Ovary (tissue), 9 donors: ENCODE measurements around the gene PLA2G4D. TPM values are rescaled to one million over a fixed set of nuclear protein-coding genes. Genes with fewer than 3 reads are reported as not detected.

ENCODE experiments used
- DNase-seq, 5 donors: peaks; one replicate each; pipeline ENCODE4 v3.0.0-alpha.2; 2019 to 2020
- H3K27ac ChIP-seq, 2 donors: fragments of 200-600 bp; one replicate each; pipeline versions ENCODE4 v1.5.1 to v1.8.0; 2019 to 2022
- H3K27me3 ChIP-seq: fragments of 200-600 bp; one replicate; pipeline ENCODE4 v1.8.0; 2022
- H3K36me3 ChIP-seq: fragments of 200-600 bp; sonication (generic); one replicate; pipeline ENCODE4 v1.5.1; 2019
- H3K4me1 ChIP-seq: one replicate; pipeline ENCODE4 v1.8.1; 2013; ENCODE audit warnings: mild to moderate bottlenecking, moderate library complexity; ENCODE audit not compliant: insufficient read depth
- H3K4me3 ChIP-seq: fragments of 200-600 bp; sonication (generic); one replicate; pipeline ENCODE4 v1.5.1; 2017
- H3K9me3 ChIP-seq, 2 donors: fragments of 200-600 bp in 1 of 2; sonication (generic) in 1 of 2; one replicate each; pipeline versions ENCODE4 v1.5.1 to v1.8.1; 2013 to 2019; ENCODE audit warnings: mild to moderate bottlenecking in 1 of 2, moderate library complexity in 1 of 2
- EP300 ChIP-seq: sonication (generic); formaldehyde crosslinking; IDR thresholded peaks from one replicate; pipeline ENCODE4 v1.6.1; 2017; ENCODE audit warnings: antibody characterized with exemption
- POLR2A ChIP-seq: fragments of 450-650 bp; IDR thresholded peaks from one replicate; pipeline ENCODE4 v1.6.1; 2017; ENCODE audit warnings: antibody characterized with exemption, mild to moderate bottlenecking, moderate library complexity
- WGBS, 3 donors: extraction: QIAGEN DNeasy Blood & Tissue Kit in 1 of 3; methylation state at CpG; one replicate each; pipeline versions ENCODE4 v1.1.5 to v1.1.7; 2013 to 2017; 5-methylcytosine and 5-hydroxymethylcytosine counted together
- intact Hi-C, 4 donors: fragments of 100-400 bp; cut with DNase I; formaldehyde crosslinking; loops; one replicate each; pipeline versions ENCODE4 v1.11.0 to v1.15.1; 2022 to 2023
- polyA plus RNA-seq, 2 donors: library from polyadenylated mRNA; stranded (reverse); fragments of 200-250 nt in 1 of 2; fragments of 350-450 nt in 1 of 2; fragmentation: Illumina TruSeq in 1 of 2; extraction: RNeasy Lipid Tissue Mini Kit (QIAGEN cat#74804) in 1 of 2; gene quantifications; one replicate each; pipeline ENCODE4 v1.2.3, GENCODE V29; 2013 to 2014
- total RNA-seq, 7 donors: library from RNA; depleted of rRNA in 2 of 7; stranded (reverse); fragments of >200 nt in 2 of 7; fragmentation: NEBNext Ultra II Directional in 3 of 7; extraction: Animal tissue kit (Norgen Biotek cat#: 25700) in 3 of 7; gene quantifications; one replicate each; pipeline versions ENCODE4 v1.1.0 to v1.2.4, GENCODE V29; 2016 to 2023
- TF ChIP-seq, protein P1 (sequence below), 3 donors: fragments of 450-650 bp in 2 of 3; fragments of 200-600 bp in 1 of 3; IDR thresholded peaks; one replicate each; pipeline versions ENCODE4 v1.5.1 to v1.8.0; 2016 to 2022; ENCODE audit warnings: antibody characterized with exemption in 3 of 3, mild to moderate bottlenecking in 1 of 3
- donor health status: DM: no; HTN: no; CAD: no; lungs with moderate emphysema.
- donor health status: DM: no; HTN: no; CAD: no.
- donor health status: Bipolar disorder and iron deficiency.
- donor health status: DM: yes; HTN: yes; CAD: no.
- donor health status: DM: no; HTN: no; CAD: no.
- donor health status: DM: yes; HTN: yes; CAD: no.

PLA2G4D gene
- total and polyA plus RNA-seq, 9 donors: 0.11 to 0.12 TPM; not detected in 7

GRCh38 chr15:42021593-42021992 is 72.8 kb downstream of the PLA2G4D start:
- 84 to 88% (median 88%) methylated on average over 5 of the region's 5 CpGs for WGBS, 3 donors
- Histone ChIP-seq H3K4me3 (no peak overlapping the region), H3K36me3 (no peaks in the 10 kb centered on the region), H3K4me1 (no peaks in the 10 kb centered on the region), H3K27me3 (no peaks in the 10 kb centered on the region), H3K9me3 (no peaks in the 10 kb centered on the region), H3K27ac (no peak overlapping the region)
- intact Hi-C loops: no loop called here
- no peak for DNase-seq
- TF ChIP-seq EP300 (no peak), POLR2A (no peak)
- TF ChIP-seq, protein P1, sequence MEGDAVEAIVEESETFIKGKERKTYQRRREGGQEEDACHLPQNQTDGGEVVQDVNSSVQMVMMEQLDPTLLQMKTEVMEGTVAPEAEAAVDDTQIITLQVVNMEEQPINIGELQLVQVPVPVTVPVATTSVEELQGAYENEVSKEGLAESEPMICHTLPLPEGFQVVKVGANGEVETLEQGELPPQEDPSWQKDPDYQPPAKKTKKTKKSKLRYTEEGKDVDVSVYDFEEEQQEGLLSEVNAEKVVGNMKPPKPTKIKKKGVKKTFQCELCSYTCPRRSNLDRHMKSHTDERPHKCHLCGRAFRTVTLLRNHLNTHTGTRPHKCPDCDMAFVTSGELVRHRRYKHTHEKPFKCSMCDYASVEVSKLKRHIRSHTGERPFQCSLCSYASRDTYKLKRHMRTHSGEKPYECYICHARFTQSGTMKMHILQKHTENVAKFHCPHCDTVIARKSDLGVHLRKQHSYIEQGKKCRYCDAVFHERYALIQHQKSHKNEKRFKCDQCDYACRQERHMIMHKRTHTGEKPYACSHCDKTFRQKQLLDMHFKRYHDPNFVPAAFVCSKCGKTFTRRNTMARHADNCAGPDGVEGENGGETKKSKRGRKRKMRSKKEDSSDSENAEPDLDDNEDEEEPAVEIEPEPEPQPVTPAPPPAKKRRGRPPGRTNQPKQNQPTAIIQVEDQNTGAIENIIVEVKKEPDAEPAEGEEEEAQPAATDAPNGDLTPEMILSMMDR (IDR thresholded peaks at IDR 0.05): no peak

GRCh38 chr15:42020713-42021273 is 73.6 kb downstream of the PLA2G4D start, which contains the start of gene PLA2G4E:
Gene PLA2G4E, minus strand, starts transcription at chr15:42021042. Its CDS starts 12 bp downstream, at chr15:42021030.
- Histone ChIP-seq H3K27ac (no peak within 1 kb of the TSS), H3K36me3 (no peaks in the 10 kb centered on the region), H3K4me1 (no peaks in the 10 kb centered on the region), H3K27me3 (no peaks in the 10 kb centered on the region), H3K9me3 (no peaks in the 10 kb centered on the region), H3K4me3 (no peak within 1 kb of the TSS)
- no peak for DNase-seq
- WGBS, 3 donors: 89 to 93% (median 90%) methylated on average over 5 of the region's 5 CpGs
- TF ChIP-seq, protein P1 (IDR thresholded peaks at IDR 0.05): no peak
- TF ChIP-seq EP300: no peak
- TF ChIP-seq POLR2A: no peak
- intact Hi-C loops: no loop called here

- WGBS, 3 donors: 31 to 36% (median 32%) methylated on average over 6 of the region's 6 CpGs
- DNase-seq: no peak
- Histone ChIP-seq H3K36me3 (no peaks in the 10 kb centered on the region), H3K4me1 (no peaks in the 10 kb centered on the region), H3K27me3 (no peaks in the 10 kb centered on the region), H3K27ac (no peak overlapping the region), H3K9me3 (no peaks in the 10 kb centered on the region), H3K4me3 (no peak overlapping the region)
- intact Hi-C loops: no loop called here
- TF ChIP-seq, protein P1 (IDR thresholded peaks at IDR 0.05): no peak
- TF ChIP-seq EP300 (no peak), POLR2A (no peak)
Measured at GRCh38 chr15:42018306-42019224, 75.8 kb downstream of the PLA2G4D start.

Other genes starting within 250 kb of the PLA2G4D start
- 1 to 10 TPM in 2 of 7 donors, under 1 TPM in 5; 0.30 to 1.5 (median 0.77) TPM for gene SPTBN5, start 200.5 kb downstream of the PLA2G4D start, total RNA-seq
- under 1 TPM; 0.28 to 0.80 TPM for gene SPTBN5, start 200.5 kb downstream of the PLA2G4D start, polyA plus RNA-seq
- gene EHD4, start 122.0 kb downstream of the PLA2G4D start, total RNA-seq: 10 to 100 TPM in 6 of 7 donors, 1 to 10 TPM in 1; 8.8 to 23.3 (median 14.8) TPM
- 10 to 100 TPM; 11.7 to 13.7 TPM for gene EHD4, start 122.0 kb downstream of the PLA2G4D start, polyA plus RNA-seq
- under 1 TPM in 1 of 7 donors, not detected in 6; 0.11 TPM for gene PLA2G4E, start 73.5 kb downstream of the PLA2G4D start, total RNA-seq
- gene PLA2G4E, start 73.5 kb downstream of the PLA2G4D start, polyA plus RNA-seq: under 1 TPM in 1 of 2 donors, not detected in 1; 0.02 TPM
- gene PLA2G4F, start 62.1 kb upstream of the PLA2G4D start, total RNA-seq: under 1 TPM in 3 of 7 donors, not detected in 4; 0.12 to 0.23 (median 0.23) TPM
- gene PLA2G4F, start 62.1 kb upstream of the PLA2G4D start, polyA plus RNA-seq: under 1 TPM in 1 of 2 donors, not detected in 1; 0.07 TPM
- 10 to 100 TPM; 34.8 to 58.7 (median 50.2) TPM for gene VPS39, start 113.7 kb upstream of the PLA2G4D start, total RNA-seq
- 10 to 100 TPM; 30.3 to 61.5 TPM for gene VPS39, start 113.7 kb upstream of the PLA2G4D start, polyA plus RNA-seq
- 10 to 100 TPM; 13.7 to 31.5 (median 28.8) TPM for gene GANC, start 178.6 kb upstream of the PLA2G4D start, total RNA-seq
- 10 to 100 TPM in 1 of 2 donors, 1 to 10 TPM in 1; 10.0 to 28.1 TPM for gene GANC, start 178.6 kb upstream of the PLA2G4D start, polyA plus RNA-seq
- 10 to 100 TPM; 31.4 to 53.3 (median 43.0) TPM for gene TMEM87A, start 178.9 kb upstream of the PLA2G4D start, total RNA-seq
- gene TMEM87A, start 178.9 kb upstream of the PLA2G4D start, polyA plus RNA-seq: 10 to 100 TPM; 34.1 to 74.3 TPM